Astrocyte (in vitro differentiated cells and primary cell): ENCODE results near the gene HNF4A.

Experiments used
- CTCF ChIP-seq: IDR thresholded peaks from 2 replicates; pipeline ENCODE4 v1.5.1; 2011; ENCODE audit warnings: low read depth, mild to moderate bottlenecking, inconsistent platforms, low read length, moderate library complexity; ENCODE audit not compliant: insufficient read depth
- EZH2 ChIP-seq: IDR thresholded peaks from 2 replicates; pipeline ENCODE4 v1.6.1; 2012; ENCODE audit warnings: mild to moderate bottlenecking, low read length, inconsistent platforms; ENCODE audit not compliant: insufficient read depth

GRCh38 chr20:44334709-44335108, 20.8 kb upstream of the HNF4A start:
- TF ChIP-seq CTCF (no peak), EZH2 (no peak)
